ENCODE data around the gene NR1H2.

- peak; percentile 22 for TF ChIP-seq EZH2 (IDR thresholded peaks at IDR 0.05; ENCODE audit: borderline replicate concordance, low read length)
- TF ChIP-seq CTCF (conservative IDR thresholded peaks at IDR 0.05 in 1 of 2, IDR thresholded peaks at IDR 0.05 in 1 of 2; ENCODE audit: extremely low read depth in 1 of 2, insufficient read depth in 1 of 2, low read depth in 1 of 2, low read length in 2 of 2) = no peak
Measured at GRCh38 chr19:50331221-50331993, 44.9 kb upstream of the NR1H2 start.
